Measurements from ENCODE around the gene RBMS1. TPM values are rescaled to one million over a fixed set of nuclear protein-coding genes. Genes with fewer than 3 reads are reported as not detected.

RBMS1 gene
- total RNA-seq, 1 experiment from 2014 or later = 77.5 TPM

GRCh38 chr2:160358046-160358445, 135.6 kb downstream of the RBMS1 start:
- no peaks in the 10 kb centered on the region for H3K9me3 Mint-ChIP-seq
- 0 out of 2 replicates have a peak, but pooled peaks cover 2% of the 10 kb centered on the region for H3K79me2 ChIP-seq (ENCODE audit: insufficient read depth, low read length)
- H3K4me2 ChIP-seq (ENCODE audit: insufficient read depth, insufficient read length, low read length) = no peak overlapping the region

More at GRCh38 chr2:160358046-160358445, 135.6 kb downstream of the RBMS1 start:
- no peak overlapping the region for H2BK15ac ChIP-seq (ENCODE audit: low read depth, low read length)
- no peak overlapping the region for H2BK120ac ChIP-seq (ENCODE audit: low read depth, low read length, poor library complexity, severe bottlenecking)
- no peak overlapping the region for H3K4ac ChIP-seq (ENCODE audit: low read depth, low read length)
- H4K91ac ChIP-seq (ENCODE audit: insufficient read length, low read depth, low read length) = no peak overlapping the region
- no peak overlapping the region for H2BK5ac ChIP-seq (ENCODE audit: insufficient read length, low read length)
- H3K27ac ChIP-seq (ENCODE audit: insufficient read length, low read depth, low read length) = no peak overlapping the region
- no peak for DNase-seq
- H3K14ac ChIP-seq (ENCODE audit: insufficient read depth, low read length) = no peak overlapping the region
- H2BK12ac ChIP-seq (ENCODE audit: insufficient read length, low read depth, low read length) = no peak overlapping the region
- H3K79me1 ChIP-seq (ENCODE audit: insufficient read depth, low read depth, low read length, poor library complexity, severe bottlenecking) = peaks cover 3% of the 10 kb centered on the region
- no peak overlapping the region for H4K5ac ChIP-seq (ENCODE audit: insufficient read length, low read depth, low read length)
- H3K4me1 ChIP-seq (ENCODE audit: insufficient read depth, low read length) = peaks cover 3% of the 10 kb centered on the region; the same call in 1 of the 2 replicates
- no peaks in the 10 kb centered on the region for H3K27me3 Mint-ChIP-seq (ENCODE audit: low read depth)
- H3K27me3 ChIP-seq (ENCODE audit: insufficient read depth, low read length) = no peaks in the 10 kb centered on the region
- no peaks in the 10 kb centered on the region for H3K23me2 ChIP-seq (ENCODE audit: insufficient read length, low read depth, low read length, poor library complexity, severe bottlenecking)
- H3K18ac ChIP-seq (ENCODE audit: insufficient read length, low read depth, low read length) = no peak overlapping the region
- no peak overlapping the region for H3K4me3 Mint-ChIP-seq
- no peak overlapping the region for H3K56ac ChIP-seq (ENCODE audit: insufficient read length, low read depth, low read length)
- no peak overlapping the region for H2BK20ac ChIP-seq (ENCODE audit: low read depth, low read length, poor library complexity, severe bottlenecking)
- no peak for TF ChIP-seq CTCF (conservative IDR thresholded peaks at IDR 0.05)
- H3K27ac Mint-ChIP-seq = no peak overlapping the region
- no peak overlapping the region for H2AFZ ChIP-seq (ENCODE audit: low read length)
- no peak overlapping the region for H4K8ac ChIP-seq (replicated peaks; ENCODE audit: insufficient read length, low read depth, low read length)
- peaks cover 2 to 15% (median 3%) of the 10 kb centered on the region in 3 experiments; a peak in 4 of 7 replicates for H3K36me3 Mint-ChIP-seq (ENCODE audit: insufficient read depth in 1 of 3, low read depth in 3 of 3)
- H3K23ac ChIP-seq (ENCODE audit: insufficient read length, low read depth, low read length) = no peak overlapping the region
- H2AK5ac ChIP-seq (ENCODE audit: insufficient read length, low read length) = no peak overlapping the region
- H4K20me1 ChIP-seq (ENCODE audit: control insufficient read depth, insufficient read depth, insufficient read length) = no peaks in the 10 kb centered on the region
- no CpG with 5 or more reads among the region's 5 CpGs for WGBS (ENCODE audit: extremely low coverage, insufficient read length, low lambda C conversion rate)
- H3T11ph ChIP-seq (ENCODE audit: low read length) = no peak overlapping the region
- peaks cover 32 to 33% of the 10 kb centered on the region in 2 experiments for H3K4me1 Mint-ChIP-seq
- no peaks in the 10 kb centered on the region for H3K9me3 ChIP-seq (ENCODE audit: control insufficient read depth, low read depth, low read length)
- no peak overlapping the region for H3K9ac ChIP-seq (ENCODE audit: extremely low read depth, insufficient read length, low read length)

Measured in H9 (cell line).